Measurements from ENCODE around the gene DGKQ.

DGKQ gene

DNA sequence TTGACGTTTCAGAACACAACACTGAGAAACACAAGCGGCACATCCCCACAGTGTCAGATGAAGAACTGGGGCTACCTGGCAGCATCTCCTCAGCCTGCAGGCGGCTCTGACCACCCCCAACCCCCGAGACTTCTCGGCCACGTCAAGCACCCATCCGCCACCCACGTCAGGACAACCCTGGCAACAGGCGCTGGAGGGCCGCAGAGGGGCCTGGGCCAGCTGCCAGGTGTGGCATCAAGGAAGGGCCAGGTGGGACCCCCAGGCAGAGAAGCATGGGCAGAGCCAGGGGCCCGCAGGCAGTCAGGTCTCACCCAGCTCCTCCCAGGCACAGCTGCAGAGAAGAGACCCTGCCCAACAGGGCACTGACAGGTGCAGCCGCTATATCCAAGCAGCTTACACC, 63.5 kb downstream of the DGKQ start:
- no peak for DNase-seq (ENCODE audit: extremely low read depth in 1 of 2, low read depth in 1 of 2)

DNA sequence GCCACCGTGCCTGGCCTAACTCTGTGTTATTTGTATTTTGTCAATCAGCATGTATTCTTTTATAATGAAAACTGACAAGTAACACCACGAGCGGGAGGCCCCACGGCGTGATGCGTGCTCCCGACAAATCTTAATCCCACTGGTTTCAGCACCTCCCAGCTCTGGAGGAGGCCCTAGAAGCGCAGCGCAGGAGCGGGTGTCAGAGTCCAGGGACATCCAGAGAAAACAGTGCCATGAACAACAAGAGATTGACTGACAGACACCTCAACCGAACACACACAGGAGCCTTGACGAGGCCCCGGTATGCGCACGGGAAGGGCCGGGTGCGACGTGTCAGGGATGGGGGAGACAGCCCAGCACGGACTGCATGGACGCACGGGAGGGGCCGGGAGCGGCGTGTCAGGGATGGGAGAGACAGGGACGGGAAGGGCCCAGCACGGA, 64.2 kb downstream of the DGKQ start:
- no peak for DNase-seq (ENCODE audit: extremely low read depth in 1 of 2, low read depth in 1 of 2)

Data from activated CD8-positive, alpha-beta memory T cell treated with anti-CD3 and anti-CD28 coated beads for 1 hour (primary cell).